GM21576 (cell line): ENCODE measurements around the gene SNAPC2.
A peak's percentile ranks its signal among the peaks of the same experiment; 100 is the strongest.

Experiments
- ATAC-seq: cut with Tn5 transposase; IDR thresholded peaks from one replicate; pipeline ENCODE4 v1.9.1; 2021; ENCODE audit warnings: mild to moderate bottlenecking, moderate library complexity; ENCODE audit not compliant: unreplicated experiment

SNAPC2 gene, protein sequence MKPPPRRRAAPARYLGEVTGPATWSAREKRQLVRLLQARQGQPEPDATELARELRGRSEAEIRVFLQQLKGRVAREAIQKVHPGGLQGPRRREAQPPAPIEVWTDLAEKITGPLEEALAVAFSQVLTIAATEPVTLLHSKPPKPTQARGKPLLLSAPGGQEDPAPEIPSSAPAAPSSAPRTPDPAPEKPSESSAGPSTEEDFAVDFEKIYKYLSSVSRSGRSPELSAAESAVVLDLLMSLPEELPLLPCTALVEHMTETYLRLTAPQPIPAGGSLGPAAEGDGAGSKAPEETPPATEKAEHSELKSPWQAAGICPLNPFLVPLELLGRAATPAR

DNA sequence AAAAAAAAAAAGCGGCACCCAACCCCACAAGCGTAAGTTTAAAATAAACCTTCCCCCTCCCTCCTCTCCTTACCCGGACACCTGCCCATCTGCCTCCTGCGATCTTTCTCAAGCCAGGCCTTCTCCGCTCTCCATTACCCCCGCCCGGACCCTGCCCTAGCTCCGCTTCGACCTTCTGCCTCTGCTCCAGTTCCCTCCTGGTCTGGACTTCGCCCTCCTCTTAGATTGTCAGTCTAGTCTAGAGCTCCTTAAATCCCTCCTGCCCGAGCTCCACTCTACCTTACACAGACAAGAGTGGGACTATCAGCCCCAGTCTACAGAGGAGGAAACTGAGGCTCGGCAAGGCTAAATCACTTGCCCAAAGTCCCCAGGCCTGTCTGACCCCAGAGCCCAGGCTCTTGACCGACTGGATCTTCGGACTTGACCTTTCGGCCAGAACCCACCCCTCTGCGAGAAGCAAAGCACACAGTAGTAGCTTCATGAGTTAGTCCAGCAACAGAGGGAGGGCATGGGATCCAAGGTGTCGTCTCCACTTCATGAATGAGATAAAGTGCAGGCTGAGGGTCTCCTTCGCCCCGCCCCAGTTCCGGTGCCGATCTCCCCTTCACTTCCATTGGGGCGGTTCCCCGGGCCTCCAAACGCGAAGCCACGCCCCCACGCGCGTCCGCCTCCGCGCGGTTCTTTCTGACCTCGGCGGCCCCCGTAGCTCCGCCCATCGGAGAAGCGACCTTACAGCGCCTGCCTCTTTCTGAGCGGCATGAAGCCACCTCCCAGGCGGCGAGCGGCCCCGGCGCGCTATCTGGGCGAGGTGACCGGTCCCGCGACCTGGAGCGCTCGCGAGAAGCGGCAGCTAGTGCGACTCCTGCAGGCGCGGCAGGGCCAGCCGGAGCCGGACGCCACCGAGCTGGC, at the start of gene SNAPC2:
Gene SNAPC2, plus strand, starts transcription at position 729 of the 909 bp plus-strand sequence. Its CDS starts 29 bp downstream, at position 758.
- ATAC-seq: peak; percentile 54

DNA sequence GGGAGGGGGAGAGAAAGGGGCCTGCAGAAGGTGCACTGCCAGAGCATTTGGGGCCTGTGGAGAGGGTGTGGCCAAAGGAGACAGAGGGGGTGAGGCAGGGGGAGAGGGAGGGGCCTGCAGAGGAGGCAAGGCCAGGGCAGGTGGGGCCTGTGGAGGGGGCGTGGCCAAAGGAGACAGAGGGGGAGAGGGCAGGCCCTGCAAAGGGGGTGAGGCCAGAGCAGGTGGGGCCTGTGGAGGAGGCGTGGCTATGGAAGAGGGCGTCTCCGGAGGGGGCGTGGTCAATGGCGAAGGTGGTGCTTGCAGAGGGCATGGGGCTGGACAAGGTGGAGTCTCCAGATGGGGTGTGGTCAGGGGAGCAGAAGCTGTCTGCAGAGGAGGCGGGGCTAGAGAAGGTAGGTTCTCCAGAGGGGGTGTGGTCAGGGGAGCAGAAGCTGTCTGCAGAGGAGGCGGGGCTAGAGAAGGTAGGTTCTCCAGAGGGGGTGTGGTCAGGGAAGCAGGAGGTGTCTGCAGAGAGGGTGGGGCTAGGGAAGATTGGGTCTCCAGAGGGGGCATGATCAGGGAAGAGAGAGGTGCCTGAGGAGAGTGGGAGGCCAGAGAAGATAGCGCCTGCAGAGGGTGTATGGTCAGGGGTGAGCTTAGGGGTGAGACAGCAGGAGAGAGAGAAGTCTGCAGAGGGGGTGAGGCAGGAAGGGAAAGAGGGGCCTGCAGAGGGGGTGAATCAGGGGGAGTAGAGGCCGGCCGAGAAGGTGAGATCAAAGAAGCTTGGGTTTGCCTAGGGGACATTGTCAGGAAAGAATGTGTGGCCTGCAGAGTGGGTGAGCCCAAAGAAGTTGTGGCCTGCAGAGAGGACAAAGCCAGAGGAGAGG, 49.3 kb upstream of the SNAPC2 start:
- ATAC-seq: no peak

DNA sequence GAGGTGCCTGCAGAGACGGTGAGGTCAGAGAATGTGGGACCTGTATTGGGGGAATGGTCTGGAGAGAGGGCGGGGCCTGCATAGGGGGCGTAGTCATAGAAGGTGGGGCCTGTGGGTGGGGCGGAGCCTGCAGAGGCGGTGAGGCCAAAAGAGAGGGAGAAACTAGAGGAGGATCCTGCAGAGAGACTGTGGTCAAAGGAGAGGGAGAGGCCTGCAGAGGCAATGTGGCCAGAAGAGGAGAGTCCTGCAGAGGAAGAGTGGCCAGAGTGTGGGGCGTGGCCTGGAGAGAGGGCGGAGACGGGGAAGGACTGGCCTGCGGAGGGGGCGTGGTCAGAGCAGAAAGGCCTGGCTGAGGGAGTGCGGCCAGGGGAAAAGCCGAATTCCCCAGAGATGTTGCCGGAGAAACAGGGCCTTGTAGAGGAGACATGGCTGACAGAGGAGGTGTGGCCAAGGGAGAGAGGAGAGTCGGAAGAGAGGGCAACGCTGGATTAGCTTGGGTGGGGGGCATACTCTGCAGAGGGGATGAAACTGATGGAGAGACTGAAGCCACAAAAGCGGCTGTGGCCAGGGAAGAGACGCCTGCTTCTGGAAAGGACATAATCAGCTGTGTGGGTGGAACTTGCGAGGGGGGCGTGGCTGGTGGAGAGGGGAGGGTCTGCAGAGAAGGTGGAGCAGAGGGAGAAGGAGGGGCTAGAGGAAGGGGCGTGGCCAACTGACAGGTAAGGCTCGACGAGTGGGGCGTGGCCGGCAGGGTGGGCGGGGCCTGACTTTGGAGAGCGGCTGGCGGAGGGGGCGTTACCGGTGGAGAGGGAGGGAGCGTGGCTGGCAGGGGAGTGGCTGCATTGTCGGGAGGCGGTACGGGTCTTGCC, 48.5 kb upstream of the SNAPC2 start:
- ATAC-seq: no peak

DNA sequence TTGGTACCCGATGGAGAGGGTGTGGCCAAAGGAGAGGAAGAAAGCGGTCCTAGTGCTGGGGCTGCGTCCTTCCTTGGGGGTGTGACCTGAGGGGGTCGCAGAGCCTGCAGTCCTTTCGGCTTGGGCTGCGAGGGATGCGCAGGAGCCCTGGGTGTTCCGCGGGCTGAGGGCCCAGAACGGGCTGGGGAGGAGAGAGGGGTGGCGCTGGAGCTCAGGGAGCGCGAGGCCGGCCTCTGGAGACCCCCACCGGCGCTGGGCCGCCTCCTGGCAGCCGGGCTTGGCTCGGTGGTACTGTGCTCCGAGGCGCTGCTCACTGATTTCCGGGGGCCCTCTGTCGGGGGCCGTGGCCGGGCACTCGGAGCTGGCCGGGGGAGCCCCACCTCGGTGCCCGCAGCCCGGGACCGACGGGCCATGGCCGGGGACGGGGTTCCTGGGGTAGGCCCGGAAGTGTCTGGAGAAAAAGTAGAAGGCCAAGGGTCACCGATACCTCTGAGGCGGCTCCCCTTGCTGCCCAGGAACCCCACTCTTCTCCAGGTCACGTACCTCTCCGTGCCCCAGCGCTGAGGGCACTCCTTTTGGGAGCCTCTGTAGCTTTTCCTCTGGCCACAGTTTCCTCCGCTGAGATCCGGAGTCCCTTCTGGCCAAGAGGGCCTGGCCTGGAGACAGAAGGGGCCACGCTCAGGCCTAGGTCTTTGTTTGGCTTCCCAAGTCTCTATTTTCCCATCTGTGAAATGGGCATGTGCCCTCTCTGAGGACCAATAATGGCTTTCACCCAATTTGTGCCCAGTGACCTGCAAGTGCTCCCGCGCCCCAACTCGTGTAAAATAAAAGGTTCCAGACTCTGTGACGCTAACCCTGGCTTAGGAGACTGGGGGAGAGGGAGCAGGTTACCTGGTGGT, 47.6 kb upstream of the SNAPC2 start:
- no peak for ATAC-seq

DNA sequence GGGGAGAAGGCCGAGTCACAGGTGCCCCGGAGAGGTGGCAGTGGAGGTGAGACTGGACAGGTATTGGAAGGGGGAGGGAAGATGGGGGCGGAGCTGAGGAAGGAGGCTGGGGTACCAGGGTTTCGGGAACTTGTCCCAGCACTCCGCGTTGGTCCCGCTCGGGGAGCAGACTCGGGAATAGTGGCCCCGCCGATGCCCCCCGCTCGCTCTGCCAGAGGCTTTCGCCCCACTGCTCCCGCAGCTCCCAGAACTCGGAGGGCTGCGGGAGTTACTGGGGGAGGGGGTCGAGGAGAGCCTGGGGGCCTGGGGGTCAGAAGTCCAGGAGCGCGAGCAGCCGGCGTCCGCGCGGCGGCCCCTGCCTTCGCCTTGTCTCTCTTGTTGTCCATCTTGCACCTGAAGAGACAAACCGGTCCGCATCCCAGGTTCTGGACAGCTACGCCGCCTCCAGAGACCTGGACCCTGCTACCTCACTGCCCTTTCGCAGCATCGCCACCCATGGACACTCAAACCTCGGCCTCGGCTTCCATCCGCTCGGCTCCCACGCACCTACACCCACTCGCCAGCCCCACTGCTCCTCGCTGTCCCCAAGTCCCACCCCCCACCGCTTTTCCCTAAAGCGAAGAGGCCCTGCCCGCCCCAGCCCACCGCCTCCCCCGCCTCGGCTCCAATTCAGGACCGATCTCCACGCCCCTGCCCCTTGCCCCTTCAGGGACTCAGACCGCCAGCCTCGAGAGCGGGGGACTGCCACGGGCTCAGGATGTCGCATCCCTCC, 46.6 kb upstream of the SNAPC2 start:
- no peak for ATAC-seq

DNA sequence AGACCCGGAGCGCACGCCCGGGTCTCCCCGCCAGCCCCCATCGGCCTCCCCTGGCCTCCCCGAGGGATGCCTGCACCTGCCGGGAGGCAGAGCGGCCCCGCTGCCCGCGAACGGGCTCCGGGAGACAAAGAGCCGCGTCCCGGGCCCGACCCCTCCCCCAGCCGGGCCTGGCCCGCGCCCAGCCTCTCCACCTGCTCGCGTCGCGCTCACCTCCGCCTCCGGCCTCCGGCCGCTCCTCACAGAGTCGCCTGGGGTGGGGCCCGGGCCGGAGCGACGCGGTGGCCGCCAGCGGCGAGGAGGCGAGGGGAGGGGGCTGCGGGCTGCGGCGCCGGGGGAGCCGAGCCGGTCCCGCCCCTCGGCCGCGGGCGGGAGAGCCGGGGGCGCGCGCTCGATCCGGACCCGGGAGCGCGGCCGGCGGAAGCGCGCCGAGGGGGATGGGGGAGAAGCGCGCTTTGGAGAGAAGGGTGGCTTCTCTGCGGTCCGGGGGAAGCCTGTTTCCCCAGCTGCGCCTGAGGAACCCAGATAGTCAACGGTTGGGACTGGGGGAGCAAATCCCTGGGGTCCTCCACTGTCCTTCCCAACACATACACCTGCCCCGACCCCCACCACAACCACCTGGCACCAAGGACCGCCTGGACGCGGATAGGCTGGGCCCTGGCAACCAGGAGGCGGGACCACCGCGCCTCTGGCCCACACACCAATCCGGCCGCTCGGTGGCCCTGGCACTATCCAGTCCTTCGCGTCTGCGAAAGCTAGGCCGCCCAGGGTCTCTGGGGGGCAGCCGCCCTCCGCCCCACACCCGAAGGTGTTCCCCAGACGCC, 45.9 kb upstream of the SNAPC2 start, which contains the start of gene PRR36:
Gene PRR36, minus strand, starts transcription at position 315 of the 821 bp plus-strand sequence. CDS start 701 bp downstream, outside the sequence.
- ATAC-seq: no peak

DNA sequence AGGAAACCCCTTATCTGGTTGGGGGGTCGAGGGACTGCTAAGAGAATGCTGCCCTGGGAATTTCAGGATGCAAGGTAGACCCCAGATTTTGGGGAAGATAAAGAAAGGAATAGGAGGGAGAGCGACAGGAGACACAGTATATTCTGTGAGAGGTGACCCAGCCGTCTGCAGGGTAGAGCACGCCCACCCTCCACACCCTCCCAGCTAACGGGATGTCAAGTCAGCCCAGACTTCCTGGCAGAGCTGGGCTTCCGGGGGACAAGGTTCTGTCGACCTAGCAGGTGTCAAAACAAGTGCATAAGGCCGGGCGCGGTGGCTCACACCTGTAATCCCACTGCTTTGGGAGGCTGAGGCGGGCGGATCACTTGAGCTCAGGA, 45.3 kb upstream of the SNAPC2 start:
- ATAC-seq: no peak

DNA sequence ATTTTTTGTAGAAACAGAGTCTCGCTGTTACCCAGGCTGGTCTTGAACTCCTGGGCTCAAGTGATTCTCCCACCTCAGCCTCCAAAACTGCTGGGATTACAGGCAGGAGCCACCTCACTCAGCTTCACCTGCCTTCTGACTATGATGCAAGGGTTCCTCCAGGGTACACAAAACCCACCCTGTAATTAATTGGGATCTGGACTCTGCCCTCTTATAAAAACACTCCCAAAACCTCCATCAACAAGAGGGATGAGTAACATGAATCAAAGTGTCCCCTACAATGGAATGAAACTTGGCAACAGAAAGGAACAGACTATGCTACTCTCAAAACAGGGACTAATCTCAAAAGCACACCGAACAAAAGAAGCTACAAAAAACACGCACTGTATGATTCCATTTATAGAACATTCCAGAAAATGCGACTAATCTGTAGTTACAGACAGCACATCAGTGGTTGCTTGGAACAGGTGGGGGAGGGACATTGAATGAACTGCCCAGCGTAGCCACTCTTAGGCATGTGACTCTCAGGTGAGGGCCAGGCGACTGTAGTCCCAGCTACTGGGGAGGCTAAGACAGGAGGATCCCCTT, 42.8 kb upstream of the SNAPC2 start:
- no peak for ATAC-seq

DNA sequence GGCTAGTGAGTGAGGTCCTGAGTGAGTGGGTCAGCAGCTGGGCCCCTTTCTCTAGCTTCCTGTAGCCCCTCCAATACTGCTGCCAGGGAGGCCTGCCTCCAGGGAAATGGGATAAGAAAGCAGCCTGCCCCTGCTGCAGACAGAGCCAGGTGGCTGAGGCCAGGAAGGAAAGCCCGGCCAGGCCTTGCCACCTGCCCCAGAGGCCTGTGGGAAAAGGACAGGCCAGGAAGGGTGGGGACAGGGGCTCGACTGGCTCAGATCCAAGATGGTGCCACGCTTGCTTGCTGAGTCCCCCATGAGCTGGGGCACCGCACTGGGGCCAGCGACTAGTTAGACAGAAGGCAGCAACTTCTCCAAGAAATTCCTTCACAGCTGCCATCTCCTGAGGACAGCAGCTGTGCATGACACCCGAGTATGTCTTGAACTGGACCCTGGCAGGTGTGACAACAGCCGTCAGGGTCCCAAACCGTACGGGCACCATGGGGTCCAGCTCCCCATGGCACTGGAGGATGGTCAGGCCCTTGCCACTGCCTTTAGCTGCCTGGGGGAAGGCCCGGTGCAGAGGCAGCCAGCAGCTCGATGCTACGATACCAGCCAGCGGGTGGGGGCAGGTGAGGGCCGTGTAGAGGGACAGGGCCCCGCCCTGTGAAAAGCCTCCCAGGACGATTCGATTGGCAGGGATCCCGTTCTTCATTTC, 40.9 kb upstream of the SNAPC2 start:
- no peak for ATAC-seq

DNA sequence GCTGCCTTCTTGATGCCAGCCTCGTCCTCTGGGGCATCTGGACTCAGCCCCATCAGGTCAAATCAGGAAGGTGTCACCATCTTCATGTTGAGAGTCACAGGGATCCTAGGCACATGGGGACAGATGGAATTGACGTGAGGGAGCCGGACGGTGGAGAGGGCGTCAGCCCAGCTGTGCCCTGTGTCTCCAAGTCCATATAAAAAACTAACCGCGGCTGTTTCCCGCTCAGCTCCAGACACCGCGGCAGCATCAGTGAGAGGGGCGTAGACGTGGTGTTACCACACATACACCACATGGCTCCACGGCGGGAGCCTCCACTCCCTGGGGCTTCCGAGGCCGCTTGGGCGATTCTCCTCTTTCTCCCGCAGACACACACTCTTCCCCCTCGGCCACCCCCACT, 40.3 kb upstream of the SNAPC2 start:
- ATAC-seq: no peak

DNA sequence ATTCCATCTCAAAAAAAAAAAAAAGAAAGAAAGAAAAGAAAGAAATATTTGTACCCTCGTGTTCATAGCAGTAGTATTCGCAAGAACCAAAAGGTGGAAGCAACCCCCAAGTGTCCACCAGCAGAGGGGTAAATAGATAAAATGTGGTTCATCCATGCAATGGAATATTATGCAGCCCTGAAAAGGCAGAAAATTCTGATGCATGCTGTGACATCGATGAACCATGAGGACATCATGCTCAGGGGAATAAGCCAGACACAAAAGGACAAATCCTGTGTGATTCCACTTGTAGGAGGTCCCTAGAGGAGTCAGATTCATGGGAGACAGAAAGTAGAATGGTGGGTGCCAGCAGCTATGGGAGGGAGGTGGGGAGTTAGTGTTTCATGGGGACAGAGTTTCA, 38.2 kb upstream of the SNAPC2 start:
- no peak for ATAC-seq

DNA sequence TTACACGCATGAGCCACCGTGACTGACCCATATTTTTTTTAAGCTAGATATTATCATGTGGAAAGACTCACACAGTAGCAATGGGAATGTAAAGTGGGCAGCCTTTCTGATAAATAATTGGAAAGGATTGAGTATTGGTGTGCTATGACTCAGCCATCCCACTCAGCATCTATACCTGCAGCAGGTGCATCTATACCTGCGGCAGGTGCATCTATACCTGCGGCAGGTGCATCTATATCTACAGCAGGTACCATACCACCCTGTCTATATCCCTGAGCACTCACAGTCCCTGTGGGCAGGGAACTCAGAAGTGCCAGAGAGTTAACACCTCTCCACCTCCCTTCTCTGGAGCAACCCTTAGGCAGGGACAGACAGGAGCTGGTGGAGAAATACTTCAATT, 37.0 kb upstream of the SNAPC2 start:
- ATAC-seq: no peak

DNA sequence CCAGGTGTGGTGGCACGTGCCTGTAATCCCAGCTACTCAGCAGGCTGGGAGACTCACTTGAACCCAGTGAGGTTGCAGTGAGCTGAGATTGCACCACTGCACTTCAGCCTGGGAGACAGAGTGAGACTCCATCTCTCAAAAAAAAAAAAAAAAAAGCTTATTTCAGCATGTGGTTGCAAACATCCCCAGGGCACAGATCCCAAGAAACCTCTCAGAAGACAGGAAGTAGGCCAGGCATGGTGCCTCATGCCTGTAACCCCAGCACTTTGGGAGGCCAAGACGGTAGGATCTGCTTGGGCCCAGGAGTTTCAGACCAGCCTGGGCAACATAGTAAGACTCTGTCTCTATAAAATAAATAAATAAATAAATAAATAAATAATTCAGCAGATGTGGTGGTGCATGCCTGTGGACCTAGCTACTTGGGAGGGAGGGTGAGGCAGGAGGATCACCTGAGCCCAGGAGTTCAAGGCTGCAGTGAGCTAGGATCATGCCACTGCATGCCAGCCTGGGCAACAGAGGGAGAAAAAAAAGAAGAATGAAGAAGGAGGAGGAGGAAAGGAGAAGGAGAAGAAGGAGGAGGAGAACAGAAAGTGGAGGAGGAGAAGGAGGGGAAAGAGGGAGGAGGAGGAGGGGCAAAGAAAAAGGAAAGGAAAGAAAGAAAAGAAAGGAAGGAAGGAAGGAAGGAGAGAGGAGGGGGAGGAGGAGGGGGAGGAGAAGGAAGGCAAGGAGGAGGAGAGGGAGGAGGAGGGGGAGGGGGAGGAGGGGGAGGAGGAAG, 36.2 kb upstream of the SNAPC2 start:
- ATAC-seq: no peak

DNA sequence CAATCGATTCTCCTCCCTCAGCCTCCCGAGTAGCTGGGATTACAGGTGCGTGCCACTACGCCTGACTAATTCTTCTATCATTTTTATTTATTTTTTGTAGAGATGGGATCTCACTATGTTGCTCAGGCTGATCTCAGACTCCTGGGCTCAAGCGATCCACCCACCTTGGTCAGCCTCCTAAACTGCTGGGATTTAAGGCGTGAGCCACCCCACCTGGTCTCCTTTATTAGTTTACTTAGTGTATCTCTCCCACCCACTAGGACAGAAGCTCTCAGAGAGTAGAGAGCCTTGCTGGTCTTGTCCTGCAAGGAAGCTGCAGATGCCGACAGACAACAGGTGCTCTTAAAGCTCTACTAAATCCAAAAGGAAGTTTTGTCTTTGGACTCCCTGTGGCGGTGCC, 34.3 kb upstream of the SNAPC2 start:
- ATAC-seq: no peak

DNA sequence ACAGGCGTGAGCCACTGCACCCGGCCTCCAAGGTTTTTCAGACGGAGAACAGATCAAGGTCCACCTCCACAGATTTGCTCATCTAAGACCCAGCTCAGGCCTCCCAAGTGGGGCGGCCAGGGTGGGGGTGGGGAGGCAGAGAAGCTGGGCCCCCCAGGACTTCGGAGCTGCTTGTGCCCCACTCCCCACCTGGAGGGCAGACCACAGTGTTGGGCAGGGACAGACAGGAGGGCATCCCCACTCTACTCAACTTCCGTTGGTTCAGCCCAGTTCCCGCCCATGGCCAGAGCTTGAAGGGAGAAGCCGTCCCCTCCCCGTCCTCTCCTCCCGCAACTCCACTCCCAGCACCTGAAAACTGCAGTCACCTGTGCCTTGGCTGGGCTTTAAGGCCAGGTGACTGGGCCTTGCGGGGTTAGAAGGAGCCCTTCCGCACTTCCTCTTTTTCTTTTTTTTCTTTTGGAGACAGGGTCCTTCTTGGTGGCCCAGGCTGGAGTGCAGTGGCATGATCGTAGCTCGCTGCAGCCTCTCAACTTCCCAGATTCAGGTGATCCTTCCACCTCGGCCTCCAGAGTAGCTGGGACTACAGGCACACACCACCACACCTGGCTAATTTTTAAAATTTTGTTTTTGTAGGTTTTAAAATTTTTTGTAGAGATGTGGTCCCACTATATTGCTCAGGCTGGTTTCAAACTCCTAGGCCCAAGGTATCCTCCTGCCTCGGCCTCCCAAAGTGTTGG, 32.6 kb upstream of the SNAPC2 start:
- no peak for ATAC-seq
